RKO (cell line): Measurements from ENCODE around the gene PRSS2.

ENCODE experiments used
- DNase-seq: peaks from one replicate; pipeline ENCODE4 v3.0.0-alpha.2; 2016; ENCODE audit warnings: low spot score

The PRSS2 gene

GRCh38 chr7:142801601-142802295 lies 31.0 kb downstream of the PRSS2 start:
- no peak for DNase-seq

- DNase-seq = no peak
Observed at GRCh38 chr7:142802301-142802700, 31.5 kb downstream of the PRSS2 start.

GRCh38 chr7:142803901-142804300 lies 33.1 kb downstream of the PRSS2 start:
- no peak for DNase-seq

GRCh38 chr7:142804728-142805207 lies 34.0 kb downstream of the PRSS2 start:
- DNase-seq = no peak

- no peak for DNase-seq
Observed at GRCh38 chr7:142805350-142806021, 34.7 kb downstream of the PRSS2 start.

- DNase-seq = no peak
Observed at GRCh38 chr7:142806022-142806356, 35.2 kb downstream of the PRSS2 start.

- no peak for DNase-seq
Observed at GRCh38 chr7:142806957-142807356, 36.2 kb downstream of the PRSS2 start.

GRCh38 chr7:142807855-142808460 lies 37.2 kb downstream of the PRSS2 start:
- peak; percentile 47 for DNase-seq

- DNase-seq = no peak
Observed at GRCh38 chr7:142808461-142808801, 37.7 kb downstream of the PRSS2 start.

- no peak for DNase-seq
Observed at GRCh38 chr7:142808802-142809583, 38.2 kb downstream of the PRSS2 start.

- DNase-seq = no peak
Observed at GRCh38 chr7:142809671-142810070, 38.9 kb downstream of the PRSS2 start.

GRCh38 chr7:142811154-142811737 lies 40.5 kb downstream of the PRSS2 start:
- peak; percentile 86 for DNase-seq

GRCh38 chr7:142812437-142813215 lies 41.9 kb downstream of the PRSS2 start:
- DNase-seq = no peak

- peak; percentile 47 for DNase-seq
Observed at GRCh38 chr7:142813226-142813625, 42.5 kb downstream of the PRSS2 start.

GRCh38 chr7:142813699-142814098 lies 42.9 kb downstream of the PRSS2 start:
- DNase-seq = no peak

GRCh38 chr7:142814451-142814850 lies 43.7 kb downstream of the PRSS2 start:
- no peak for DNase-seq

GRCh38 chr7:142815134-142815533 lies 44.4 kb downstream of the PRSS2 start:
- no peak for DNase-seq

GRCh38 chr7:142817506-142817905 lies 46.7 kb downstream of the PRSS2 start:
- DNase-seq = no peak

GRCh38 chr7:142819530-142819929 lies 48.8 kb downstream of the PRSS2 start:
- no peak for DNase-seq

- DNase-seq = no peak
Observed at GRCh38 chr7:142822714-142823113, 51.9 kb downstream of the PRSS2 start.
